Ascending aorta (tissue), 2 donors: ENCODE data around the gene OR52H1. TPM values are rescaled to one million over a fixed set of nuclear protein-coding genes. Genes with fewer than 3 reads are reported as not detected.

Experiments
- DNase-seq, 2 donors: peaks; one replicate each; pipeline ENCODE4 v3.0.0-alpha.2; 2019; ENCODE audit warnings: low spot score in 2 of 2
- H3K27ac ChIP-seq, 2 donors: fragments of 200-600 bp; sonication (generic); one replicate each; pipeline ENCODE4 v1.5.1; 2016 to 2017; ENCODE audit warnings: mild to moderate bottlenecking in 1 of 2
- H3K27me3 ChIP-seq: fragments of 200-600 bp; sonication (generic); one replicate; pipeline ENCODE4 v1.5.1; 2017
- H3K36me3 ChIP-seq, 2 donors: fragments of 200-600 bp; sonication (generic); one replicate each; pipeline ENCODE4 v1.5.1; 2016
- H3K4me1 ChIP-seq, 2 donors: fragments of 200-600 bp; sonication (generic); one replicate each; pipeline ENCODE4 v1.5.1; 2016 to 2017; ENCODE audit warnings: mild to moderate bottlenecking in 1 of 2
- H3K4me3 ChIP-seq, 2 donors: fragments of 200-600 bp; sonication (generic); one replicate each; pipeline ENCODE4 v1.5.1; 2016 to 2017; ENCODE audit warnings: mild to moderate bottlenecking in 1 of 2
- H3K9me3 ChIP-seq, 2 donors: fragments of 200-600 bp; sonication (generic); one replicate each; pipeline ENCODE4 v1.5.1; 2016
- intact Hi-C: fragments of 100-400 bp; cut with DNase I; formaldehyde crosslinking; loops from one replicate; pipeline ENCODE4 v1.15.1; 2023
- total RNA-seq: library from RNA; depleted of rRNA; stranded (reverse); fragments of >200 nt; gene quantifications from one replicate; pipeline ENCODE4 v1.1.0, GENCODE V29; 2016
- TF ChIP-seq, protein P1 (sequence below), 3 experiments: fragments of 200-600 bp in 2 of 3; fragments of 450-650 bp in 1 of 3; sonication (generic) in 2 of 3; IDR thresholded peaks; one replicate each; pipeline ENCODE4 v1.5.1; 2016 to 2019; ENCODE audit warnings: antibody characterized with exemption in 3 of 3, mild to moderate bottlenecking in 1 of 3, moderate library complexity in 1 of 3

The OR52H1 gene
- total RNA-seq, 1 donor from 2014 or later, result not detected

- no peak overlapping the region for H3K27ac ChIP-seq
These were observed 26.8 kb downstream of the OR52H1 start for GRCh38 chr11:5521540-5521939.

DNA sequence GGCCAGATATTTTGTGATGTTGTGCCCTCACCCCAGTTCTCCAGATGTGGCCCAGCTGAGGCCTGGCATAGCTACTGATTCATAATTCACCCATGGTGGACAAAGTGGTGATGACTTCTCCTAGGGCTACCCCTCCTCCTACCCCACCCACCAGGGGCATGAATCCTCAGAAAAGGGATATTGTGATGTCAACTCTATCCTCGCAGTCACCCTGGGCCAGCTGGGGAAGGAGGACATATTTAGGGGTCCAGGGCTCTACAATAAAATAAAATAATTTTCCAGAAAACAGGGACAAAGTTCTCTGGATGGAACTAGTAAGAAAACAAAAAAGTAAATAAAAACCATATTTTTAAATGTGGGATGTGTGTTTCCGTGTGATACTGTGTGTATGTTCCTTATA lies 31.7 kb downstream of the OR52H1 start, which contains the start of gene UBQLNL:
Gene UBQLNL, minus strand, starts transcription at position 101 of the 400 bp plus-strand sequence. CDS start 258 bp downstream, outside the sequence.
- no peaks in the 10 kb centered on the region for H3K27me3 ChIP-seq
- no peaks in the 10 kb centered on the region for H3K4me1 ChIP-seq
- no peaks in the 10 kb centered on the region for H3K9me3 ChIP-seq
- TF ChIP-seq, protein P1, sequence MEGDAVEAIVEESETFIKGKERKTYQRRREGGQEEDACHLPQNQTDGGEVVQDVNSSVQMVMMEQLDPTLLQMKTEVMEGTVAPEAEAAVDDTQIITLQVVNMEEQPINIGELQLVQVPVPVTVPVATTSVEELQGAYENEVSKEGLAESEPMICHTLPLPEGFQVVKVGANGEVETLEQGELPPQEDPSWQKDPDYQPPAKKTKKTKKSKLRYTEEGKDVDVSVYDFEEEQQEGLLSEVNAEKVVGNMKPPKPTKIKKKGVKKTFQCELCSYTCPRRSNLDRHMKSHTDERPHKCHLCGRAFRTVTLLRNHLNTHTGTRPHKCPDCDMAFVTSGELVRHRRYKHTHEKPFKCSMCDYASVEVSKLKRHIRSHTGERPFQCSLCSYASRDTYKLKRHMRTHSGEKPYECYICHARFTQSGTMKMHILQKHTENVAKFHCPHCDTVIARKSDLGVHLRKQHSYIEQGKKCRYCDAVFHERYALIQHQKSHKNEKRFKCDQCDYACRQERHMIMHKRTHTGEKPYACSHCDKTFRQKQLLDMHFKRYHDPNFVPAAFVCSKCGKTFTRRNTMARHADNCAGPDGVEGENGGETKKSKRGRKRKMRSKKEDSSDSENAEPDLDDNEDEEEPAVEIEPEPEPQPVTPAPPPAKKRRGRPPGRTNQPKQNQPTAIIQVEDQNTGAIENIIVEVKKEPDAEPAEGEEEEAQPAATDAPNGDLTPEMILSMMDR (IDR thresholded peaks at IDR 0.05), result no peak
- intact Hi-C loops, result no loop called here
- H3K36me3 ChIP-seq, result no peaks in the 10 kb centered on the region
- H3K4me3 ChIP-seq, result no peak within 1 kb of the TSS
- no peak within 1 kb of the TSS for H3K27ac ChIP-seq
- DNase-seq, result no peak

More at GRCh38 chr11:5521540-5521939, 26.8 kb downstream of the OR52H1 start:
- no peaks in the 10 kb centered on the region for H3K36me3 ChIP-seq
- H3K4me3 ChIP-seq, result no peak overlapping the region
- intact Hi-C loops, result no loop called here
- TF ChIP-seq, protein P1 (IDR thresholded peaks at IDR 0.05), result no peak
- no peak for DNase-seq
- H3K27me3 ChIP-seq, result no peaks in the 10 kb centered on the region
- H3K4me1 ChIP-seq, result no peaks in the 10 kb centered on the region
- H3K9me3 ChIP-seq, result no peaks in the 10 kb centered on the region

DNA sequence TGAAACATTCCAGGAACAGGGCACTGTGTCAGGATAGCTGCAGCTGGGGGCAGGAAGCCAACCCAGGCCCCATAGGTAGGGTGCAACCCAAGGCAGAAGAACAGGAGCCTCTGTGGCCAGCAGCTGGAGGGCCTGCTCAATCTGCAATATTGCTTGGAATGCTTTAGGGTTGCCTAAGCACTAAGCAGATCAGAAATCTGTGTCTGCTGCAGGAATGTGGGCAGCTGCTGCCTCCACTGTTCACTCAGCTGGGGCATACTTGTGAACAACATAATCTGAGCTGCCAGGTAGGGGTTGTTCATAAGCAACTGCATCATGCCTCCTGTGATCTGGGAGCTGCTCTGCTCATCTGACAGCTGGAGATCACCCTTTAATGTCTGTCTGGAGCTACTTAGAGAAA lies 33.5 kb downstream of the OR52H1 start:
- TF ChIP-seq, protein P1 (IDR thresholded peaks at IDR 0.05), result no peak
- Histone ChIP-seq H3K36me3 (no peaks in the 10 kb centered on the region), H3K9me3 (no peaks in the 10 kb centered on the region), H3K4me3 (no peak overlapping the region), H3K27me3 (no peaks in the 10 kb centered on the region), H3K4me1 (no peaks in the 10 kb centered on the region), H3K27ac (no peak overlapping the region)
- DNase-seq, result no peak
- intact Hi-C loops, result no loop called here

- no peaks in the 10 kb centered on the region for H3K4me1 ChIP-seq
- intact Hi-C loops, result no loop called here
- no peak within 1 kb of the TSS for H3K4me3 ChIP-seq
- H3K27ac ChIP-seq, result no peak within 1 kb of the TSS
- no peak for DNase-seq
- TF ChIP-seq, protein P1 (IDR thresholded peaks at IDR 0.05), result no peak
- H3K9me3 ChIP-seq, result no peaks in the 10 kb centered on the region
- no peaks in the 10 kb centered on the region for H3K36me3 ChIP-seq
- no peaks in the 10 kb centered on the region for H3K27me3 ChIP-seq
These were observed 38.5 kb downstream of the OR52H1 start, which contains the start of gene UBQLN3 for GRCh38 chr11:5509803-5510202. Gene UBQLN3, minus strand, starts transcription at chr11:5509957. Its CDS starts 399 bp downstream, at chr11:5509558.

GRCh38 chr11:5508605-5509004 lies 39.7 kb downstream of the OR52H1 start:
- H3K9me3 ChIP-seq, result no peaks in the 10 kb centered on the region

More at GRCh38 chr11:5508605-5509004, 39.7 kb downstream of the OR52H1 start:
- no peaks in the 10 kb centered on the region for H3K36me3 ChIP-seq
- TF ChIP-seq, protein P1 (IDR thresholded peaks at IDR 0.05), result no peak
- intact Hi-C loops, result no loop called here
- no peak overlapping the region for H3K4me3 ChIP-seq
- no peak overlapping the region for H3K27ac ChIP-seq
- H3K4me1 ChIP-seq, result no peaks in the 10 kb centered on the region
- H3K27me3 ChIP-seq, result no peaks in the 10 kb centered on the region
- DNase-seq, result no peak
